Motor neuron (in vitro differentiated cells): ENCODE results near the gene MAGEA12. TPM values are rescaled to one million over a fixed set of nuclear protein-coding genes. Genes with fewer than 3 reads are reported as not detected.
"Not testable (repeated sequence)": the region's sequence is repeated elsewhere in the genome, so short reads cannot be mapped to it uniquely, and the experiment has no call there.

ENCODE experiments used
- ATAC-seq, 8 experiments: fragments of 200-7000 bp; cut with Tn5 transposase; replicated peaks in 6 of 8; 2 replicates each; pipeline ENCODE4 v1.8.0; 2021; ENCODE audit warnings: mild to moderate bottlenecking in 8 of 8, moderate library complexity in 8 of 8
- H3K27ac ChIP-seq, 2 donors: fragments of 250-450 bp; sonication (Bioruptor Pico); 2 replicates each; pipeline ENCODE4 v1.9.0; 2021; ENCODE audit warnings: antibody characterized with exemption in 2 of 2, mild to moderate bottlenecking in 2 of 2, moderate library complexity in 1 of 2
- H3K4me1 ChIP-seq, 2 donors: fragments of 250-450 bp; sonication (Bioruptor Pico); replicated peaks in 1 of 2; 2 replicates each; pipeline ENCODE4 v1.6.1; 2021; ENCODE audit warnings: antibody characterized with exemption in 2 of 2, mild to moderate bottlenecking in 2 of 2, moderate library complexity in 1 of 2
- H3K4me3 ChIP-seq, 5 donors: fragments of 250-450 bp; sonication (Bioruptor Pico); 2 replicates each; pipeline ENCODE4 v1.9.0; 2021; ENCODE audit warnings: antibody characterized with exemption in 5 of 5, mild to moderate bottlenecking in 5 of 5, moderate library complexity in 4 of 5
- WGBS, 10 experiments: fragments of 450-650 bp; shearing (Covaris generic); methylation state at CpG; one replicate each; pipeline ENCODE4 v1.0.0; 2022; 5-methylcytosine and 5-hydroxymethylcytosine counted together
- in situ Hi-C, 9 experiments: fragments of 400-800 bp; cut with MboI; loops; one replicate each; pipeline ENCODE4 v1.15.0; 2021; ENCODE audit warnings: low sequenced_read_pairs in 9 of 9, low pct_unique_long_range_greater_than_20kb in 2 of 9; ENCODE audit not compliant: unreplicated experiment in 9 of 9
- total RNA-seq, 8 experiments: library from RNA; unstranded; fragments of 300-600 nt; gene quantifications; 2 replicates each; pipeline versions ENCODE4 v1.2.3 to v1.2.4, GENCODE V29; 2022

The MAGEA12 gene
- total RNA-seq, 8 experiments from 2014 or later, result 0.24 to 0.78 TPM; not detected in 6

GRCh38 chrX:152736528-152736927 lies 3.0 kb downstream of the MAGEA12 start:
- in situ Hi-C loops, H3K4me3 ChIP-seq, H3K27ac ChIP-seq, ATAC-seq, H3K4me1 ChIP-seq: not testable (repeated sequence)
- 34% methylated on average over 6 of the region's 12 CpGs; no CpG with 5 or more reads in 9 of the 10 experiments for WGBS, 10 experiments

- in situ Hi-C loops, result no loop called here
- no peak for ATAC-seq
- H3K4me3 ChIP-seq, result no peak overlapping the region
- WGBS, 10 experiments, result 0 to 100% (median 36%) methylated on average over 1 to 5 of the region's 5 CpGs; no CpG with 5 or more reads in 4 of the 10 experiments
- H3K4me1 ChIP-seq, result no peaks in the 10 kb centered on the region
- no peak overlapping the region for H3K27ac ChIP-seq
These were observed 5.0 kb downstream of the MAGEA12 start for GRCh38 chrX:152738560-152738959.

- H3K4me1 ChIP-seq, H3K4me3 ChIP-seq, H3K27ac ChIP-seq, in situ Hi-C loops: not testable (repeated sequence)
- WGBS, 10 experiments, result no CpG with 5 or more reads among the region's 35 CpGs
- peak in 1 of 8 experiments; percentile 62 for ATAC-seq
These were observed 20.4 kb downstream of the MAGEA12 start, which contains the start of gene MAGEA2 for GRCh38 chrX:152753686-152754650. TSS of gene MAGEA2 (minus strand) at chrX:152753842. CDS start at chrX:152751363, 2,479 bp downstream.

GRCh38 chrX:152754871-152755270 lies 21.3 kb downstream of the MAGEA12 start:
- H3K4me1 ChIP-seq, in situ Hi-C loops: not testable (repeated sequence)
- no CpG with 5 or more reads among the region's 5 CpGs for WGBS, 10 experiments

GRCh38 chrX:152758918-152759317 lies 25.4 kb downstream of the MAGEA12 start, which contains the start of gene CSAG3:
TSS of gene CSAG3 (plus strand) at chrX:152759218.
- no CpG with 5 or more reads among the region's 2 CpGs for WGBS, 10 experiments
- H3K4me1 ChIP-seq, H3K27ac ChIP-seq, in situ Hi-C loops, ATAC-seq, H3K4me3 ChIP-seq: not testable (repeated sequence)

More at GRCh38 chrX:152754871-152755270, 21.3 kb downstream of the MAGEA12 start:
- ATAC-seq, H3K4me3 ChIP-seq, H3K27ac ChIP-seq: not testable (repeated sequence)

GRCh38 chrX:152759544-152759943 lies 26.0 kb downstream of the MAGEA12 start:
- H3K4me1 ChIP-seq, in situ Hi-C loops, ATAC-seq, H3K4me3 ChIP-seq, H3K27ac ChIP-seq: not testable (repeated sequence)
- no CpG with 5 or more reads among the region's 7 CpGs for WGBS, 10 experiments

GRCh38 chrX:152761582-152761981 lies 28.0 kb downstream of the MAGEA12 start:
- H3K4me1 ChIP-seq, in situ Hi-C loops, H3K27ac ChIP-seq, H3K4me3 ChIP-seq, ATAC-seq: not testable (repeated sequence)
- no CpG with 5 or more reads among the region's 7 CpGs for WGBS, 10 experiments

GRCh38 chrX:152766562-152766961 lies 33.0 kb downstream of the MAGEA12 start:
- H3K4me3 ChIP-seq, H3K4me1 ChIP-seq, in situ Hi-C loops, H3K27ac ChIP-seq, ATAC-seq: not testable (repeated sequence)
- WGBS, 10 experiments, result 14 to 79% (median 47%) methylated on average over 1 to 2 of the region's 9 CpGs; no CpG with 5 or more reads in 6 of the 10 experiments

- H3K4me1 ChIP-seq, ATAC-seq, in situ Hi-C loops, H3K27ac ChIP-seq, H3K4me3 ChIP-seq: not testable (repeated sequence)
- no CpG with 5 or more reads among the region's 29 CpGs for WGBS, 10 experiments
These were observed 36.2 kb downstream of the MAGEA12 start, which contains the start of gene MAGEA6 for GRCh38 chrX:152769549-152770289. TSS of gene MAGEA6 (minus strand) at chrX:152769689. CDS start at chrX:152767650, 2,039 bp downstream.

- no CpG with 5 or more reads among the region's 3 CpGs for WGBS, 10 experiments
- ATAC-seq, result peak in 3 of 8 experiments; percentile 61 to 88 (median 66)
- H3K4me1 ChIP-seq, H3K4me3 ChIP-seq, H3K27ac ChIP-seq, in situ Hi-C loops: not testable (repeated sequence)
These were observed 53.5 kb downstream of the MAGEA12 start for GRCh38 chrX:152787062-152787461.
